ENCODE measurements around the gene GPR108.

GRCh38 chr19:6716610-6716970, 20.8 kb downstream of the GPR108 start:
- TF ChIP-seq YY1 (tag by site-specific recombination; IDR thresholded peaks at IDR 0.05) (no peak), CTCF (tag by site-specific recombination; IDR thresholded peaks at IDR 0.05) (no peak), ZNF341 (tag by site-specific recombination; IDR thresholded peaks at IDR 0.05; ENCODE audit: low read depth) (no peak), REST (tag by site-specific recombination; IDR thresholded peaks at IDR 0.05) (no peak), PRDM10 (tag by site-specific recombination; IDR thresholded peaks at IDR 0.05) (no peak), ZNF747 (tag by site-specific recombination; IDR thresholded peaks at IDR 0.05) (no peak), ZSCAN18 (tag by site-specific recombination; IDR thresholded peaks at IDR 0.05) (no peak)

All from HEK293 (cell line).